ENCODE measurements around the gene NHLRC3.
"Not testable (repeated sequence)": the region's sequence is repeated elsewhere in the genome, so short reads cannot be mapped to it uniquely, and the experiment has no call there.

NHLRC3 gene, protein sequence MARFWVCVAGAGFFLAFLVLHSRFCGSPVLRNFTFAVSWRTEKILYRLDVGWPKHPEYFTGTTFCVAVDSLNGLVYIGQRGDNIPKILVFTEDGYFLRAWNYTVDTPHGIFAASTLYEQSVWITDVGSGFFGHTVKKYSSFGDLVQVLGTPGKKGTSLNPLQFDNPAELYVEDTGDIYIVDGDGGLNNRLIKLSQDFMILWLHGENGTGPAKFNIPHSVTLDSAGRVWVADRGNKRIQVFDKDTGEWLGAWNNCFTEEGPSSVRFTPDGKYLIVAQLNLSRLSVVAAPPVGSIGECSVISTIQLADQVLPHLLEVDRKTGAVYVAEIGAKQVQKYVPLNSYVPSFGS

DNA sequence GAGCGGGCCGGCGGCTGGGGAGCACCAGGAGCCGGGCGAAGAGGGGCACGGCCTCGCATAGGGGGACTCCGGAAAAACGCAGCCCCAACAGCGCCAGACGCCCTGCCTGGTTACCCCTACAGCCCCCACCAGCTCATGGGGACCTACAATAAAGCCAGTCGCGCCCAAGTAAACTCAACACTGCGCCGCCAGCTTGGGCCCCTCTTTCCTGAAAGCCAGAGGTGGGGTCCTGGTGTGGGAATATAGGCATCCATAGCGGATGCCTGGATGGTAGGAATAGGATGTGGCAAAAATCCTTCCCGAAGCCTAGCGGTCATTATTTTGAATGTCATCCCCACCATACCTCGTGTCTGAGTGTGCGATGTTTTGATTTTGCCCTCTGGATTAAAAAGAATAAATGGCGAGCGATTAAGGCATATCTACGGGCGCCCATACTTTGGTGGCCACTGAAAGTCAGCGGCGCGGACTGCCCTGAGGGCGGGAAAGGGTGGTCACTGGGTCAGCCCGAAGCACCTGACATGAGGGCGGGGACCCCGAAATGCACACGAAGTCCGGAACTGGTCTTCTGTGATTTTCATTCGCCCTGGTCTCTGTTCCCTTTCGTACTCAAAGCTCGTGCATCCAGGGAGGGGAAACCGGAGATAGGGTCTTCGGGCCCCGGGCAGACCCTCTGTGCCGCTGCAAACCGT, at the start of gene NHLRC3, which contains the start of gene PROSER1:
NHLRC3 (plus strand) TSS at position 577 of the 689 bp plus-strand sequence. CDS start 184 bp downstream, outside the sequence.
PROSER1 (minus strand) TSS at position 210 of the 689 bp plus-strand sequence. CDS start 847 bp downstream, outside the sequence.
- Histone ChIP-seq H3K27me3 (ENCODE audit: control insufficient read depth, insufficient read depth, low read length) (no peaks in the 10 kb centered on the region), H3K4me3 (ENCODE audit: low read depth, low read length) (peak within 1 kb of the TSS; percentile 85), H3K9ac (ENCODE audit: low read depth, low read length) (peak within 1 kb of the TSS; percentile 83), H3K36me3 (ENCODE audit: control insufficient read depth, insufficient read depth, low read length) (peaks cover 14% of the 10 kb centered on the region), H3K27ac (ENCODE audit: low read depth, low read length) (peak within 1 kb of the TSS; percentile 96), H3K9me3 (ENCODE audit: control insufficient read depth, insufficient read depth, low read length) (no peaks in the 10 kb centered on the region), H3K4me1 (ENCODE audit: control insufficient read depth, insufficient read depth, low read length) (peaks cover 23% of the 10 kb centered on the region)

DNA sequence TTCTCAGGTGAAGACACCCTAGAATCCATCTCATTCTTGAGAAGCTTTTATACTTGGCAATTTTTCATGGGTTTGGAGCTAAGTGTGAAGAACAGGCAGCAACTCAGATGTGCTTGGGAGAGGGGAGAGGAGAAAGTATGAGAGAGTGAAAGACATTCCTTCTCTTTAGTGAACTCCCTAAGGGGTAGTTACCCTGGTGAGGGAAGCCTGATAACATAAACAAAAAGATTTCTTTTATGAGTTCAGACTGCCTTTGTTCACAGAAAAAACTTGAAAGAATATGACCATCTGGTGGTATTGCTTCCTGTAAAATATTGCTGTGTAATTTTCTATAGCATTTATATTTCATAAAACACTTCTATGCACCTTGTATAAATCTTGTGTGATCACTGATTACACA, 47.6 kb upstream of the NHLRC3 start, which contains the start of gene STOML3:
STOML3 (minus strand) TSS at position 139 of the 400 bp plus-strand sequence; CDS start at position 29, 110 bp downstream.
- Histone ChIP-seq H3K4me1 (ENCODE audit: control insufficient read depth, insufficient read depth, low read length) (peaks cover 16% of the 10 kb centered on the region), H3K27ac (ENCODE audit: low read depth, low read length) (no peak within 1 kb of the TSS), H3K4me3 (ENCODE audit: low read depth, low read length) (no peak within 1 kb of the TSS), H3K36me3 (ENCODE audit: control insufficient read depth, insufficient read depth, low read length) (no peaks in the 10 kb centered on the region), H3K27me3 (ENCODE audit: control insufficient read depth, insufficient read depth, low read length) (no peaks in the 10 kb centered on the region), H3K9me3 (ENCODE audit: control insufficient read depth, insufficient read depth, low read length) (no peaks in the 10 kb centered on the region), H3K9ac (ENCODE audit: low read depth, low read length) (no peak within 1 kb of the TSS)

DNA sequence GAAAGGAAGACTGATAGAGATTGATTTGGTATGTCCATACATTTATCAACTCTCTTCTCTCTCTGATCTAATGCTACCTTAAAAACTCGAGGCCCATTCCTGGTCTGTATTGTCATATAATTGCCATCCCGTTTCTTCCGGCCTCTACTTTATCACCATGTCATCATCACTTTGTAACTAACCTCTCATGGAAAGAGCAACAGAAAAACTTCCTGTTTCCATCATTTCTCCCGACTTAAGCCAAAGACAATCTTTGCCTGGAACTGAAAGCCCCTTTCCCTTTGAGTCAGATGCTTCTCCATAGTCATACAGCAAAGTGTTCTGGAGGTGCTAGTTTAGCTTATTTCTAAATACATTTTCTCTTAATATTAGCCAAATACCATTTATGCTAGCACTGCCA, 44.9 kb upstream of the NHLRC3 start:
- H3K27ac ChIP-seq (ENCODE audit: low read depth, low read length), result no peak overlapping the region
- no peak overlapping the region for H3K4me3 ChIP-seq (ENCODE audit: low read depth, low read length)

DNA sequence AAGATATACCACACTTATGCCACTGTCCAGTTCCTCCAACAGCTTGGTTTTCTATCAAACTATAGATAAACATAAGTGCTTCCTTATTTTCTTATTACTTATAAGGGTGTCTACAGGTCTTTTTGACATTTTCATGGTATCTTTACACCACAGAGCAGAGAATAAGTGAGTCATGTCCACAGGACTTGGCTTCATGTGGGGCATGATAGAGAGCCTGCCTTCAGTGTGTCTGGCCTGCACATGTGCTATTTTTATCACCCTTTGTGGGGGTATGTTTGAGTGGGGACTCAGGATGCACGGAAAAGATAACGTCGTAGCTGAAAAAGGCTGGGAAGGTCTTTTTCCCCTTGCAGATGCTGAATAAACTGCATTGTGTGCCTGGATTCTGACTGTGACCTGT, 39.5 kb upstream of the NHLRC3 start:
- Histone ChIP-seq H3K4me1 (ENCODE audit: control insufficient read depth, insufficient read depth, low read length) (no peaks in the 10 kb centered on the region), H3K27ac (ENCODE audit: low read depth, low read length) (no peak overlapping the region), H3K9ac (ENCODE audit: low read depth, low read length) (no peak overlapping the region), H3K36me3 (ENCODE audit: control insufficient read depth, insufficient read depth, low read length) (no peaks in the 10 kb centered on the region), H3K4me3 (ENCODE audit: low read depth, low read length) (no peak overlapping the region), H3K27me3 (ENCODE audit: control insufficient read depth, insufficient read depth, low read length) (no peaks in the 10 kb centered on the region), H3K9me3 (ENCODE audit: control insufficient read depth, insufficient read depth, low read length) (no peaks in the 10 kb centered on the region)

More for the DNA sequence above, 44.9 kb upstream of the NHLRC3 start:
- Histone ChIP-seq H3K36me3 (ENCODE audit: control insufficient read depth, insufficient read depth, low read length) (no peaks in the 10 kb centered on the region), H3K9ac (ENCODE audit: low read depth, low read length) (no peak overlapping the region), H3K27me3 (ENCODE audit: control insufficient read depth, insufficient read depth, low read length) (no peaks in the 10 kb centered on the region), H3K9me3 (ENCODE audit: control insufficient read depth, insufficient read depth, low read length) (no peaks in the 10 kb centered on the region), H3K4me1 (ENCODE audit: control insufficient read depth, insufficient read depth, low read length) (peaks cover 6% of the 10 kb centered on the region)

DNA sequence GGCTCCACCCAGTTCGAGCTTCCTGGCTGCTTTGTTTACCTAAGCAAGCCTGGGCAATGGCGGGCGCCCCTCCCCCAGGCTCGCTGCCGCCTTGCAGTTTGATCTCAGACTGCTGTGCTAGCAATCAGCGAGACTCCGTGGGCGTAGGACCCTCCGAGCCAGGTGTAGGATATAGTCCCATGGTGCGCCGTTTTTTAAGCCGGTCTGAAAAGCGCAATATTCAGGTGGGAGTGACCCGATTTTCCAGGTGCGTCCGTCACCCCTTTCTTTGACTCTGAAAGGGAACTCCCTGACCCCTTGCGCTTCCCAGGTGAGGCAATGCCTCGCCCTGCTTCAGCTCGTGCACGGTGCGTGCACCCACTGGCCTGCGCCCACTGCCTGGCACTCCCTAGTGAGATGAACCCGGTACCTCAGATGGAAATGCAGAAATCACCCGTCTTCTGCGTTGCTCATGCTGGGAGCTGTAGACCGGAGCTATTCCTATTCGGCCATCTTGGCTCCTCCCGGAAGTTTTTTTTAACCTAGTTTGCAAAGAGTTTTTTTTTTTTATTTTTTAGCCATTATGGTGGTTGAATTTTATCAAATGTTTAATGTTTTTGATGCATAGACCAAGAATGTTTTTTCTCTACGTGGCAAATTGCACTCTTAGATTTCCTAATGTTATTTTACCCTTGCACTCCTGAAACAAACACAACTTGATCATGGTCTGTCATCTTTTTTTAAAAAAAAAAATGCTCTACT, 31.7 kb upstream of the NHLRC3 start:
- not testable (repeated sequence) for H3K9ac ChIP-seq (ENCODE audit: low read depth, low read length); H3K9me3 ChIP-seq (ENCODE audit: control insufficient read depth, insufficient read depth, low read length); H3K4me1 ChIP-seq (ENCODE audit: control insufficient read depth, insufficient read depth, low read length); H3K27ac ChIP-seq (ENCODE audit: low read depth, low read length); H3K4me3 ChIP-seq (ENCODE audit: low read depth, low read length); H3K27me3 ChIP-seq (ENCODE audit: control insufficient read depth, insufficient read depth, low read length)
- peaks cover 34% of the 10 kb centered on the region for H3K36me3 ChIP-seq (ENCODE audit: control insufficient read depth, insufficient read depth, low read length)

DNA sequence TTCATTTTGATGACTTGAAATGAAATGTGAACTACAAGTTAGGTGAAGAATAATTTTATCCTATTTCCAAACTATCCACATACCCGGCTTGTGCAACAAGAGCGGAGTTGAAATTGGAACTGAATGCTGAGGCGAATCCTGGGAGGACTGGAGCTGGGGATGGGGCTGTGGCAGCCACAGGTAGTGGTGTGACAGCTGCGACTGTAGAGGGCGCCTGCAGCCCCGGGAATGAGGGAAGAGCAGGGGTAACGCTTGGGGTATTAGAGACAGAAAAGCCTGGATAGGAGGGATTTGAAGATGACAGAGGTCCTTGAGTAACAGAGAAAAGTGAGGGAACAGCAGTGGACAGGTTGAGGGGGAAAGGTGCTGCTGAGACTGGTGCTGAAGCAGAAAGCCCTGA, 25.6 kb upstream of the NHLRC3 start:
- Histone ChIP-seq H3K9ac (ENCODE audit: low read depth, low read length) (no peak overlapping the region), H3K4me1 (ENCODE audit: control insufficient read depth, insufficient read depth, low read length) (no peaks in the 10 kb centered on the region), H3K36me3 (ENCODE audit: control insufficient read depth, insufficient read depth, low read length) (peaks cover 93% of the 10 kb centered on the region), H3K27ac (ENCODE audit: low read depth, low read length) (no peak overlapping the region), H3K27me3 (ENCODE audit: control insufficient read depth, insufficient read depth, low read length) (no peaks in the 10 kb centered on the region), H3K4me3 (ENCODE audit: low read depth, low read length) (no peak overlapping the region), H3K9me3 (ENCODE audit: control insufficient read depth, insufficient read depth, low read length) (no peaks in the 10 kb centered on the region)

DNA sequence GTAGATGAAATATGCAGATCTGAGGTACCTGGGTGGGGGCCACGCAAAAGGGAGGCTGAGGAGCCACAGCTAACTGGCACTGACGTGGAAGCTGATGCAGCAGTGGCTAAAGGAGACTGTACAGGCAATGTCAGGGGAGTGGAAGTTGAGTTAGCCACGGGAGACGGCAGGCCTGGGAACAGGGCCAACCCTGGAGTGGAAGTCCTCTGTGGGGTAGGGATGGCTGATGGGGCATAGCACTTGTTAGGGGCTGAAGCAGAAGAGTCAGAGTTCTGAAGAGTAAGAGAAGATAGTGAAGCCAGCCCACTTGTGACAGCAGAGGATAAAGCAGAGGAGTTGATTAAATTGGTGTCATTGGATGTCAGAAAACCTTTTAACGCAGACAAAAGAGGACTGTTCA, 24.8 kb upstream of the NHLRC3 start:
- Histone ChIP-seq H3K9ac (ENCODE audit: low read depth, low read length) (no peak overlapping the region), H3K4me3 (ENCODE audit: low read depth, low read length) (no peak overlapping the region), H3K27me3 (ENCODE audit: control insufficient read depth, insufficient read depth, low read length) (no peaks in the 10 kb centered on the region), H3K36me3 (ENCODE audit: control insufficient read depth, insufficient read depth, low read length) (peaks cover 95% of the 10 kb centered on the region), H3K27ac (ENCODE audit: low read depth, low read length) (no peak overlapping the region), H3K9me3 (ENCODE audit: control insufficient read depth, insufficient read depth, low read length) (no peaks in the 10 kb centered on the region), H3K4me1 (ENCODE audit: control insufficient read depth, insufficient read depth, low read length) (no peaks in the 10 kb centered on the region)

DNA sequence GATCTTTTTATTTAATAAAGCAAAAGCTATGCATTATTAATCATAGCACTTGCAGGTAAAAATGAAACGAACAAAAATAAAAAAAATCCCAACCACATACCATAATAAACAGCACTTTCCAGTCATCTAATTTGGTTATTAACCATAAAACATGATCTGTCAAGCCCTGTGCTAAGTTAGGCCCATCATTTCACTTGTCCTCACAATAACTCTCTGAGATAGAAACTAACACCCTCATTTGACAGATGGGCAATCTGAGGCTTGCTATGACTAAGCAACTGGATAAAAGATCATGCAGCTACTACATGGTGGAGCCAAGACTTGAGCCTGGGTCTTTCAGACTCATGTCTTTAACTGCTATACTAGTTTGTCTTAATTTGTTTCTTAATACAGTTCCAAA, 22.2 kb upstream of the NHLRC3 start:
- Histone ChIP-seq H3K27me3 (ENCODE audit: control insufficient read depth, insufficient read depth, low read length) (no peaks in the 10 kb centered on the region), H3K4me1 (ENCODE audit: control insufficient read depth, insufficient read depth, low read length) (no peaks in the 10 kb centered on the region), H3K4me3 (ENCODE audit: low read depth, low read length) (no peak overlapping the region), H3K36me3 (ENCODE audit: control insufficient read depth, insufficient read depth, low read length) (peaks cover 93% of the 10 kb centered on the region), H3K9ac (ENCODE audit: low read depth, low read length) (no peak overlapping the region), H3K9me3 (ENCODE audit: control insufficient read depth, insufficient read depth, low read length) (no peaks in the 10 kb centered on the region), H3K27ac (ENCODE audit: low read depth, low read length) (no peak overlapping the region)

DNA sequence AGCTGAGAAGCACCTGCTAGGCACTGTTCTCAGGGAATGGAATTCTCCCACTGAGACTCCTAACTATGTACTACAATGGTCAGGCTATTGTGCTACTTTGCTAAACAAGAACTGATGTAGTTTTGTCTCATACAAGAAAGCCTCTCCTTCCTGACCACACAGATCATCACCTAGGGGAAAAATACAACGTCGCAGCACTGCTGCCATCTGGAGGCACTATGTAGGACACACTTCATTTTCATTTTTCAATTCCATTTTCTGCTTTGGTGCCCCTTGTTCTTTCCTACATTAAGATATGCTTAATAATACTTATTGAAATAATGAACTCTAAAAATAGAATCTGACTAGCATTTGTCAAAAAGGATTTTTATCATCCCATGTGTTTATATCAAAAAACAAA, 21.5 kb upstream of the NHLRC3 start:
- Histone ChIP-seq H3K4me3 (ENCODE audit: low read depth, low read length) (no peak overlapping the region), H3K36me3 (ENCODE audit: control insufficient read depth, insufficient read depth, low read length) (peaks cover 93% of the 10 kb centered on the region), H3K27me3 (ENCODE audit: control insufficient read depth, insufficient read depth, low read length) (no peaks in the 10 kb centered on the region), H3K4me1 (ENCODE audit: control insufficient read depth, insufficient read depth, low read length) (no peaks in the 10 kb centered on the region), H3K9ac (ENCODE audit: low read depth, low read length) (no peak overlapping the region), H3K9me3 (ENCODE audit: control insufficient read depth, insufficient read depth, low read length) (no peaks in the 10 kb centered on the region), H3K27ac (ENCODE audit: low read depth, low read length) (no peak overlapping the region)

DNA sequence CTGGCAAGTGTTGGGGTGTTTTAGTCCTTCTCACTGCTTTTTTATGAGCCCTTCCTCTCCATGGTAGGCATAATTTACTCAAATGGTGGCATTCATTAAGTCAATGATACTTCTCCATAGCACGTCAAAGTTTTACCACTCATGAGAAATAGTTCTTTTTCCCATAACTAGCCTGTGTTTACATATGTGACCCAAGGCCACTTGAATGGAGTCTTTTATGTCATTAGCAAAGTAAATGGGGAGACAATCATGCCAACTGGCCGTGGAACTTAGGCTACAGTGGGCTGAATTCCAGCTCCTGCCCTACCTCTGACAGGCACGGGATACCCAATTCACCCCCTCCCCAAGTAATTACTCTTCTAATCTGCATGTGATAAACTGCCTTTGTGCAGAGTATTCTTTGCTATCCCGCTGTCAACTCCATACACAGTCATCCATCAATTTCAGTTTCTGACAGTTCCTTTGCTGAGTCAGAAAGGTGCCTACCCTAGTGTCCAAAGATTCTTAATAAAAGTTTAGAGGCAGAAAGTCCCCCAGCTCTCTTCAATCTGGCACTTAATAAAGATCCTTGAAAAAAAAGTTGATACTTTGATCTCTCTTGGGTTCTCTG, 17.3 kb upstream of the NHLRC3 start:
- Histone ChIP-seq H3K4me3 (ENCODE audit: low read depth, low read length) (no peak overlapping the region), H3K27ac (ENCODE audit: low read depth, low read length) (no peak overlapping the region), H3K9ac (ENCODE audit: low read depth, low read length) (no peak overlapping the region), H3K4me1 (ENCODE audit: control insufficient read depth, insufficient read depth, low read length) (peaks cover 37% of the 10 kb centered on the region), H3K36me3 (ENCODE audit: control insufficient read depth, insufficient read depth, low read length) (peaks cover 94% of the 10 kb centered on the region), H3K9me3 (ENCODE audit: control insufficient read depth, insufficient read depth, low read length) (no peaks in the 10 kb centered on the region), H3K27me3 (ENCODE audit: control insufficient read depth, insufficient read depth, low read length) (no peaks in the 10 kb centered on the region)
